Astrocyte of the cerebellum (primary cell): ENCODE data around the gene IGFBP2.

Source experiments
- DNase-seq: peaks from one replicate; pipeline ENCODE4 v3.0.0-alpha.2; 2011; ENCODE audit warnings: low read depth
- H3K4me3 ChIP-seq: 2 replicates; pipeline ENCODE4 v1.5.1; 2011; ENCODE audit warnings: mild to moderate bottlenecking, low read depth, low read length, moderate library complexity
- CTCF ChIP-seq: IDR thresholded peaks from 2 replicates; pipeline ENCODE4 v1.5.1; 2012; ENCODE audit warnings: low read length, low read depth, moderate library complexity, mild to moderate bottlenecking; ENCODE audit errors: missing control alignments
- in situ Hi-C: cut with HindIII; loops from 2 replicates; pipeline ENCODE4 v1.10.0; 2017; ENCODE audit warnings: low sequenced_read_pairs

IGFBP2 gene

GRCh38 chr2:216694082-216694825, 61.0 kb downstream of the IGFBP2 start:
- peak overlapping the region; percentile 70 for H3K4me3 ChIP-seq
- in situ Hi-C loops: no loop called here
- no peak for DNase-seq

GRCh38 chr2:216694826-216695217, 61.6 kb downstream of the IGFBP2 start:
- no peak for DNase-seq
- no peak for TF ChIP-seq CTCF
- H3K4me3 ChIP-seq: peak overlapping the region; percentile 70
- in situ Hi-C loops: loop anchor here (5.0 kb wide), 2 partner anchors 467 to 817 kb away; no protein-coding TSS in a partner anchor

More at GRCh38 chr2:216694082-216694825, 61.0 kb downstream of the IGFBP2 start:
- no peak for TF ChIP-seq CTCF

GRCh38 chr2:216695401-216695821, 62.2 kb downstream of the IGFBP2 start, which contains the start of gene IGFBP5:
TSS of gene IGFBP5 (minus strand) at chr2:216695549. CDS start at chr2:216694775, 774 bp downstream.
- DNase-seq: peak; percentile 81
- peak within 1 kb of the TSS; percentile 70 for H3K4me3 ChIP-seq
- peak; percentile 41 for TF ChIP-seq CTCF
- in situ Hi-C loops: loop anchor here (5.0 kb wide), 2 partner anchors 467 to 817 kb away; no protein-coding TSS in a partner anchor

GRCh38 chr2:216696321-216696720, 63.1 kb downstream of the IGFBP2 start:
- H3K4me3 ChIP-seq: no peak overlapping the region
- in situ Hi-C loops: loop anchor here (5.0 kb wide), 2 partner anchors 466 to 816 kb away; no protein-coding TSS in a partner anchor
- no peak for DNase-seq
- TF ChIP-seq CTCF: no peak

GRCh38 chr2:216696751-216697560, 63.7 kb downstream of the IGFBP2 start:
- TF ChIP-seq CTCF: peak; percentile 84
- in situ Hi-C loops: loop anchor here (5.0 kb wide), 2 partner anchors 465 to 815 kb away; no protein-coding TSS in a partner anchor
- DNase-seq: no peak
- no peak overlapping the region for H3K4me3 ChIP-seq

GRCh38 chr2:216698293-216698692, 65.1 kb downstream of the IGFBP2 start:
- DNase-seq: no peak
- in situ Hi-C loops: loop anchor here (5.0 kb wide), 2 partner anchors 464 to 814 kb away; no protein-coding TSS in a partner anchor

More at GRCh38 chr2:216698293-216698692, 65.1 kb downstream of the IGFBP2 start:
- no peak for TF ChIP-seq CTCF
- no peak overlapping the region for H3K4me3 ChIP-seq
